GM10847 (cell line): ENCODE results near the gene PTN.

Source experiments
- POLR2A ChIP-seq: IDR thresholded peaks from 2 replicates; pipeline ENCODE4 v1.6.1; 2011; ENCODE audit not compliant: insufficient read length; ENCODE audit errors: extremely low read depth

PTN gene

DNA sequence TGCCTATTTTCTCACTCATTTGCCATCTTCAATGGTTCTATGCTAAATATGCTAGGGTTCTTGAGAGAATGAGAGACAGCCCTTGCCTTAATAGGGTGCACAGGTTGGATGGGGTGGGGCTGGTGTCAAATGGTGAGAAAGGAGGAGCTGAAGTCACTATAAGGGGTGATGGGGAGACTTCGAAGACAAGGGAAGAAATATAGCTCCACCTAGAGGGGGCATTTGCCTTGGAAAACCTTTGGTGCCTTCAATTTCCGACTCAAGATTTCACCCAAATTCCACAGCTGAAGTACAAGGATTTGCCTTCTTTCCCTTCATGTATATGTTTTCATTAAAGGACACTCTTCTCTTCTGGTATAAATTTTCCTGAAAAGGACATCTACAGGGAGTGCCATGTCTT, 5.6 kb downstream of the PTN start:
- TF ChIP-seq POLR2A = no peak

GRCh38 chr7:137335814-137336213, 7.7 kb downstream of the PTN start:
- TF ChIP-seq POLR2A = no peak

DNA sequence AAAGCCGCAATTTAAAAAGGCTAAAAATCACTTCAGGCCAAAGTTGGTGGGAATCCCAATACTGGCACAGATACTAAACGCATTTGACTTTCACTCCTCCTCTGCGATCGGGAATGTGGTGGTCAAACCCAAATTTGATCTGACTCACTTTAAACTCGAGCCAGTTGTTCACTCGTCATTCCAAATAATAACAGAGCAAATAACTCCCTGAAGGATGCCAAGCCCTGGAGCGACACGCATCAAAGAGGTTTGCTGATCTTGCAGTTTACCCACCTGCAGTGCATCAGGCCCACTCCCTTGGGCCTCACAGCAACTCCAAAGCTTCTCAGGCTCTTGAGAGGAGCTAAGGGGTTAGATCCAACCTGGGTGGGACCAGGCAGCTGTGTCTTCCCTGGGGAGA, 12.2 kb downstream of the PTN start:
- no peak for TF ChIP-seq POLR2A

GRCh38 chr7:137329411-137329810, 14.1 kb downstream of the PTN start:
- no peak for TF ChIP-seq POLR2A

- TF ChIP-seq POLR2A = no peak
These were observed 15.0 kb downstream of the PTN start for GRCh38 chr7:137328373-137329120.

DNA sequence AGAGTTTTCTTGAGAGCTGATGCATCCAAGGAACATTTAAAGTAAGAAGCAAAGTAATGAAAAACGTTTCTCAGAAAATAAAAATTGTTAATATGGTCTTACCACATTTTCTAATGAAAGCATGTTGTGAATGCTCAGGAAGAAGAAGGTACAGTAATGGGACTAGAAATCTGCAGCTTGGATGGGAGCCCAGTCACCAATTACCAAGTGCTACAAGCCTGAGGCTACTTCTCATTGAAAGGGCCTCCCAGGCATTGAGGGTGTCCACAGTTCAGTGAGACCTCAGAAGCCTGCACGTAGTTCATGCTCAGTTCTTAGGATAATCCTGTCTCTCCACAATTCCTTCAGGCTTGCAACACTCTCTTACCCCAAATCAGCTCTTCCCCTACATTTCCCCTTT, 17.6 kb downstream of the PTN start:
- TF ChIP-seq POLR2A = no peak

GRCh38 chr7:137324796-137325696, 18.5 kb downstream of the PTN start:
- no peak for TF ChIP-seq POLR2A

GRCh38 chr7:137316648-137317353, 26.7 kb downstream of the PTN start:
- TF ChIP-seq POLR2A = no peak

GRCh38 chr7:137313201-137313600, 30.3 kb downstream of the PTN start:
- TF ChIP-seq POLR2A = no peak

- TF ChIP-seq POLR2A = no peak
These were observed 36.8 kb downstream of the PTN start for GRCh38 chr7:137306748-137307147.

DNA sequence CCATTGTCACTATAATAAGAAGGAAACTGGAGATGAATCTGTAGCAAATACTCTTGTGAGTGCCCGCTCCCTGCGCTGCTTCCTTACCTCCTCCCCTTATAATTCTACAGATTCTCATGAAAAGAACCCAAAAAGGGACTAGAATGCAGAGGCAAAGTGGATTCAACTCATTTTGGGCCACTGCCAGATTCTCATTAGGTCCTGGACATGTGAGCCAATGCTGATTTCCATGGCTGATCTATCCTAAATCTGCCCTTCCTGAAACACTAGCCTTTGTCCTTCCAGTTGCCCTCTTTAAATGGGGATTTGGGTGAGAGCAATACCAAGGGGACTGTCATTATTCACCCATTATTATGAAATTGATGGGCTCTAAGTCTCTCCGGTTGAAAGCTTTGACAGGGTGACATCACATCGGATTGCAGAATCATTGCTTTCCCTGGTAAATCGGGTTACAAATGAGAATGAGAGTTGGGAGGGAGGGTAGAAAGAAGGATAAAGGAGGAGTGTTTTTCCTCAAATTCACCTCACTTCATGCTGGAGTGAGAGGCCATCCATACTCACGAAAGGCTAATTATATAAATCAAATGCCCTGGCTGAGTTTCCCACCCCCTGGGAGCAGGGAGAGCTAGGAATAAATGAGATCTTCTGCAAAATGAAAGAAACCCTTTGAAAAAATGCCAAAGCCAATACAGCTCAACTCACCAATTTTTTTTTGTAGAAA, 37.5 kb downstream of the PTN start:
- no peak for TF ChIP-seq POLR2A

- TF ChIP-seq POLR2A = no peak
These were observed 38.8 kb downstream of the PTN start for GRCh38 chr7:137304624-137305235.

DNA sequence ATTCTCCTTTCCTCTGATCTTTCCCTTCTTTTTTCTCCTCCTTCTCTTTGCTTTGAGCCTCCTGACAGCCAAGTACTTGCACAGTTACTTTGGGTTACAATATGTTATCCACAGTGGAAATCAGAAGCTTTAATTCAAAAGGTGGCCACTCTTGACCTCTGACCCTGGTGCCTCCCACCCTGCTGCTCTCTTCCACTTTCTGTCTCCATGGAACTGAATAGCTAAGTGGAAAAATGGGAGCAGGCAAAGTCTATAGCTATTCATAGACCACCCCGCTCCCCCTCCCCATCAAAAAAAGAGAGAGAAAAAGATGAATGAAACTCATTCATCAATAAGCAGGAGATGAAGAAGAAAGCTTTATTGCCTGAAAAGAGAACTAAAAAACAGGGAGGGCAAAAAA, 39.4 kb downstream of the PTN start:
- TF ChIP-seq POLR2A = no peak

DNA sequence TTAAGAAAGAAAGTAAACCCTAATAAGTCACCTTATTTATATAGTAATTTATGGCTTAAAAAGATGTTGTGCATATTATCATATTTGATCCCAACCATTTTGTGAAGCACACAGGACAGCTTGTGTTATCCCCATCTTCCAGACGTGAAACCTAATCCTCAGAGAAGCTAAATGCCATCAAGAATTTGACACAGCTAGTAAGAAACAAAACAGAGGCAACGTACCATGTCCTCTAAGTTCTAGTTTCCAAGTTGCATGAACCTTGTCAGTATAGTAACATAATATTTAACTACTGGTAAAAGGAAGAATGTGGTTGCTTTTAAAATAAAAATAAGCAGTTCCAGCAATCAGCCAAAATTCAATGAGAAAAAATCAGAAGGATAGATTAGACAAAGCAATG, 41.5 kb downstream of the PTN start:
- TF ChIP-seq POLR2A = no peak

- no peak for TF ChIP-seq POLR2A
These were observed 45.1 kb downstream of the PTN start for GRCh38 chr7:137298464-137298794.
